Mucosa of gallbladder (tissue), 1 donor: ENCODE data around the gene LGMN. TPM values are rescaled to one million over a fixed set of nuclear protein-coding genes. Genes with fewer than 3 reads are reported as not detected.
"Not testable (repeated sequence)": the region's sequence is repeated elsewhere in the genome, so short reads cannot be mapped to it uniquely, and the experiment has no call there.

Experiments used
- DNase-seq: peaks from one replicate; pipeline ENCODE4 v3.0.0-alpha.2; 2020; ENCODE audit warnings: low spot score
- total RNA-seq: library from RNA; stranded (reverse); gene quantifications from one replicate; pipeline ENCODE4 v1.2.1, GENCODE V29; 2021
- donor health status: DM: no; HTN: no; CAD: no.

LGMN gene
- total RNA-seq, 1 donor from 2014 or later = 158 TPM

DNA sequence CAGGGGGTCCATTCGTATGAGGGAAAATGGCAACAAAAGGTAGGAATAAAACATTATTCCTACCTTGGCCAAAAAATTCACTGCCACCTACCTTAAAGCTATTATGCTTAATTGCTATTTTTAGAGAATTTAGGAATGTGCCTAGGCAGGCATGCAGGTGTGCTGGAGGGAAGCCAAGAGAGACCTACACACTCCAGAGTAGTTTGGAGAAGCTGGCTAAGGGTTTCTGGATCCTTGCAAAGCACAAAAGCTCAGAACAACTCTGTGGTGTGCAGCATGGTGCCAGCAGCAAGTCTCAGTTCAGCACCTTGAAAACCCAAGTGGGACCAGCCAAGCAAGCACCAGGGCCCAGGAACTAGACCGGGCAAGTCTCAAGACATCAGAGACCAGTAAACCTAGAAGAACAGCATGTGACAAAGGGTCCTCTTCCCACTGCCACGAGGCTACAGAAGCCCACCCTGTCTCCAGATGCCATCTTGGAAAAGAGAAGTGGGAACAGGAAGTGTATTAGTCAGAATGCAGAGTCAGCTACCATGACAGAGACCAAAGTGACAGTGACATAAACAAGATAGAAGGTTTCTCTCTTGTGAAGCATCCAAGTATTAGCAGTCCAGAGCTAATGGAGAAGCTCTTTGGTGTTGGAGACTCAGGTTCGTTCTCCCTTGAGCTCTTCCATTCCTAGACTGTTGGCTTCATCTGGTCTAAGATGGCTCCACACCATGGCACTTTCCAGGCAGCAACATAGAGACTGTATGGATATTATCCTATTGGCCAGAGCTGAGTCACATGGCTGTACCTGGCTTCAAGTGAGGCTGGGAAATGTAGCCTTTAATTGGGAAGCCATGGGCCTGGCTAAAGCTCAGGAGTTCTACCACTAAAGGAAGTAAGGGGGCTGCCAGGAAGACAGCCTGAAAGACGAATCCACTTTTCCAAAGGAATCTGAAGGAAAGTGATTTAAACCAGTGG, 15.5 kb upstream of the LGMN start:
- not testable (repeated sequence) for DNase-seq

- no peak for DNase-seq
Measured at GRCh38 chr14:92760524-92760805, 12.0 kb upstream of the LGMN start.

- DNase-seq = no peak
Measured at GRCh38 chr14:92759679-92760523, 11.5 kb upstream of the LGMN start.

DNA sequence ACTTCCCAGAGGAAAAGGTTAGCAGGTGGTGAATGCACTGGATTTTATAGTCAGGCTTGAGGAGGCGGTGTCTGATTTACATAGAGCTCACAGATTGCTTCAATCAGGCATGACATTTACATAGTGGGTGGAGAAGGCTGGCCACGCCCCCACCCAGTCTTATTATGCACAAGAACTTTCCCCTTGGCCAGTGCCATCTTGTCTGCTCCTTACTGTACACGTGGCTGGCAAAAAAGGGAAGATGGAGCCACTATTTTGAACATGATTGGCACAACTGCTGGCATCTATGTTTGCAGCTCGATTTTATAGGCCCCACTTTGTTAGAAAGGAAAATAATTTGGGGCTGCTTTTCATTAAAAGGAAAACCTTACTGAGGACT, 10.9 kb upstream of the LGMN start:
- no peak for DNase-seq

DNA sequence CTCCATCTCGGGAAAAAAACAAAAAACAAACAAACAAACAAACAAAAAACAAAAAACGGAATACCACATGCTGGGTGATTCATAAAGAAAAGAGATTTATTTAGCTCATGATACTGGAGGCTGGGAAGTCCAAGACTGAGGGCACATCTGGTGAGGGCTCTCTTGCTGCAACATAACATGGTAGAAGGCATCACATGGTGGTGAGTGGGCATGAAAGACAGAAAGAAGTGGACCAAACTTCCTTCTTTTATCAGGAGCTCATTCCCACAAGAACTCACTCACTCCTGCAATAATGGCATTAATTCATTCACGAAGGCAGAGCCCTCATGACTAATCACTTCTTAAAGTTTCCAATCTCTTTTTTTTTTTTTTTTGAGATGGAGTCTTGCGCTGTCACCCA, 8.0 kb upstream of the LGMN start:
- DNase-seq = no peak

- DNase-seq = no peak
Measured at GRCh38 chr14:92755495-92755894, 7.1 kb upstream of the LGMN start.

DNA sequence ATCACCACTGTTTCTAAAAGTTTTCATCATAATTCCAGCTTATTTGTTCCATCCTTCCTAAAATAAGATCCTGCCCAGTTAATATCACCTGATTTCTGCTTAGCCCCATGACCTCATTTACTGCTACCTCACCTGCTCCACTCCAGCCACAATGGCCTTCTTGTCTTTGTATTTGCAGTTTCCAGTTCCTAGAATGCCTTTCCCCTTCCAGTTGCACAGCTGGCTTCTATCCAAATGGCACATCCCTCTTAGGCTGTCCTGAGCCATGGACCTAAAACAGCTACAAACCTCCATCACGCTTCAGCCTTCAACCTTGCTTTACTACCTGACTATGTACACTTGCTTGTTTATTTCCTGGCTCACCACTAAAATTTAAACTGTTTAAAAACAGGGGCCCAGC, 6.5 kb upstream of the LGMN start:
- no peak for DNase-seq

DNA sequence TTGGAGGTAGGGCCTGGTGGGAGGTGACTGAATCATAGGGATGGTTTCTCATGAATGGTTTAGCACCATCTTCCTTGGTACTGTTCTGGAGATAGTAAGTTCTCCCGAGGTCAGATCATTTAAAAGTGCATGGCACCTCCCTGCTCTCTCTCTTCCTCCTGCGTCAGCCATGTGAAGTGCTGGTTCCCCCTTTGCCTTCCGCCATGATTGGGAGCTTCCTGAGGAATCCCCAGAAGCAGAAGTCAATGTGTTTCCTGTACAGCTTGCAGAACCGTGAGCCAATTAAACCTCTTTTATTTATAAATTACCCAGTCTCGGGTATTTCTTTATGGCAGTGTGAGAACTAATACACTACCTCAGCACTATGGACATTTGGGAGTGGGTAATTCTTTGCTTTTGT, 4.8 kb upstream of the LGMN start:
- DNase-seq = no peak

- DNase-seq = no peak
Measured at GRCh38 chr14:92751819-92752218, 3.4 kb upstream of the LGMN start.

DNA sequence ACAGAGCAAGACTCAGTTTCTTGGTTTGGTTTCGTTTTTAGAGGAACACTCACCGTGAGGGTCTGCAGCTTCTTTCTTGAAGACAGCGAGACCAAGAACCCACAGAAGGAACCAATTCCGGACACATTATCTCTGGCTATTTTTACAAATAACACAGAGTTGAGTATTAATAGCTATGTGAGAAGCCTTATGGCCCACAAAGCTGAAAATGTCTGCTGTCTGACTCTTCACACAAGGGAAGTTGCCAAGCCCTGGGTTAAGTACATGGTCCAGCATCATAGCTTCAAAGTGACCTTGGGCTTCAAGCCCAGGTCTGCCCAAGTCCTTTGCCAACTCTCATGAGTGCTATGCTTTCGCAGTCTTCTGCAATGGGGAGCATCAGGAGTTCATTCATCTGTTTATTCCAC, 2.6 kb upstream of the LGMN start:
- DNase-seq = peak; percentile 20

DNA sequence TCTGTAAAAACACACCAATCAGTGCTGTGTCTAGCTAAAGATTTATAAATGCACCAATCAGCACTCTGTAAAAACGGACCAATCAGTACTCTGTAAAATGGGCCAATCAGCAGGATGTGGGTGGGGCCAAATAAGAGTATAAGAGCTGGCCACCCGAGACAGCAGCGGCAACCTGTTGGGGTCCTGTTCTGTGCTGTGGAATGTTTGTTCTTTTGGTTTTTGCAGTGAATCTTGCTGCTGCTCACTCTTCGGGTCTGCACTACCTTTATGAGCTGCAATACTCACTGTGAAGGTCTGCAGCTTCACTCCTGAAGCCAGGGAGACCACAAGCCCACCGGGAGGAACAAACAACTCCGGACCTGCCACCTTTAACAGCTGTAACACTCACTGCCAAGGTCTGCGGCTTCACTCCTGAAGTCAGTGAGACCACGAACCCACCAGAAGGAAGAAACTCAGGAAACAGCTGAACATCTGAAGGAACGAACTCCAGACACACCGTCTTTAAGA, 1.8 kb upstream of the LGMN start:
- not testable (repeated sequence) for DNase-seq

DNA sequence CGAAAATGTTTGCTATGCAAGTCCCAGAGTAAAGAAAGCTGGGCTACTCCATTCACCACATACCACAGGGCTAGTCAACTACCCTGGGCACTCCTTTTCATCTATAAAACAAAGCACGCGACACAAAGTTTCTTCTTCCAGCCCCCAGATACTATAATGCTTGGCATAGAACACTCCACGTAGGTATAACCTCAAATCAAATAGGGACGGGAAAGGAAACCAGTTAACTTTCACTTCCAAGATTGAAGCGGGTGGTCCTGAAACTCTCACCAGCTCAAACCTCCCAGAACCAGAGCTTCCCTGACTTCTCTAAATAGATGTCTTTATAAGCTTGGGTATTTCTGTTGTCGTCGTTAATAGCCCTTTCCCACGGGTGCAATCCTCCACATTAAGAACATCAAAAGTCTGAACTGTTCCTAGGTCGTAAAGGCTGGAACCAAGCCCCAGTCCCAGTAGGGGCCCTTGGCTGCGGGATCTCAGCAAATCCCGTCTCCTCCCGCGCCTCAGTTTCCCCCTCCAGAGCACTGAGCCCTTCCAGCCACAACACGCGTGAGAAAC, 647 bp downstream of the LGMN start:
- DNase-seq = no peak

- DNase-seq = no peak
Measured at GRCh38 chr14:92744198-92744597, 4.2 kb downstream of the LGMN start.

- no peak for DNase-seq
Measured at GRCh38 chr14:92740440-92740839, 8.0 kb downstream of the LGMN start.

- DNase-seq = no peak
Measured at GRCh38 chr14:92737619-92738188, 10.7 kb downstream of the LGMN start.

DNA sequence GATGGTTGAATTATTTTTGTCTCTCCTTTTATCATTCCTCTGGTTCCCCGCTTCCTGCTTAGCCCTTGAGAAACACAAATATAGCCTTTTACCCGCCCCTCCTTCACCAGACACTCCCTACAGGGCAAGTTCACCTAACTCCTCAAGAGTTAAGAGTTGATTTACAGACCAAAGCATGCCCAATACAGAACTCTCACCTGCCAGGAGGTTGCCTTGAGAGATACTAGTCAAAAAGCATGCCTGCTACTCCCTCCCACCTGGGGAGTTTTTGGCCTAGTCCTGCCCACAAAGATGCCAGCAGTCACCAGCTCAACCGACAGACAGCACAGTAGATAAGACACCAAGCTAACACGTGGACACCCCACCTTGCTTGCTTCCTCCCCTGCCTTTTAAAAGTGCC, 11.2 kb downstream of the LGMN start:
- DNase-seq = no peak

DNA sequence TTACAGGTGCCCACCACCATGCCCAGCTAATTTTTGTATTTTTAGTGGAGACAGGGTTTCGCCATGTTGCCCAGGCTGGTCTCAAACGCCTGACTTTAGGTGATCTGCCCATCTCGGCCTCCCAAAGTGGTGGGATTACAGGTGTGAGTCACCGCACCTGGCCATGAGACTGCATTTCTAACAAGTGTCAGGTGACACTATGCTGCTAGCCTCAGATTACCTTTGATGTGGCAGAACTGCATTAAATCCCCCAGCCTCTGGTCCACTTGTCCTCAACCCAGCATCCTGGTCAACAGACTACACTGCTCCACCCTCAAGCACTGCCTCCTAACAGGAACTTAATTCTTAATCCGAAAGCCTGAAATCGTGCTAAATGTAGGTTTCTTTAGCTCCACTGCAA, 13.1 kb downstream of the LGMN start:
- no peak for DNase-seq

- DNase-seq = no peak
Measured at GRCh38 chr14:92734618-92735017, 13.8 kb downstream of the LGMN start.

- DNase-seq = no peak
Measured at GRCh38 chr14:92733007-92733406, 15.4 kb downstream of the LGMN start.

DNA sequence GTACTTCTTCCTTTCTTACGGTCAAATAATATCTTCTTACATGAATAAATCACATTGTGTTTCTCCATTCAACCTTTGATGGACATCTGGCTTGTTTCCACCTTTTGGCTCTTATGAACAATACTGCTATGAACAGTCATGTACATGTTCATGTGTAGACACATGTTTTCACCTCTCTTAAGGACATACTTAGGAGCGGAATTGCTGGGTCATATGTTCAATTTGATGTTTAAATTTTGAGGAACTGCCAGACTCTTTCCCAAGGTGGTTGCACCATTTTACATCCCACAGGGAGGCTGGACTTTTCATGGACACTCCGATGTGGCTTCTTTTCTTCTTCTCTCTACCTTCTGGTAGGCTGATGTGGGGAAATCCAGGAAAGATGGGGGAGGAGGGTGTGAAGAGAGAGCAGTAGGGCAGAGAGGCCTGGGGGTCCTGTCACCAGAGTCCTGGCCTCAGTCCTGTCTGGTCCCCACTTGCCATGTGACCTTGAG, 16.8 kb downstream of the LGMN start:
- no peak for DNase-seq

DNA sequence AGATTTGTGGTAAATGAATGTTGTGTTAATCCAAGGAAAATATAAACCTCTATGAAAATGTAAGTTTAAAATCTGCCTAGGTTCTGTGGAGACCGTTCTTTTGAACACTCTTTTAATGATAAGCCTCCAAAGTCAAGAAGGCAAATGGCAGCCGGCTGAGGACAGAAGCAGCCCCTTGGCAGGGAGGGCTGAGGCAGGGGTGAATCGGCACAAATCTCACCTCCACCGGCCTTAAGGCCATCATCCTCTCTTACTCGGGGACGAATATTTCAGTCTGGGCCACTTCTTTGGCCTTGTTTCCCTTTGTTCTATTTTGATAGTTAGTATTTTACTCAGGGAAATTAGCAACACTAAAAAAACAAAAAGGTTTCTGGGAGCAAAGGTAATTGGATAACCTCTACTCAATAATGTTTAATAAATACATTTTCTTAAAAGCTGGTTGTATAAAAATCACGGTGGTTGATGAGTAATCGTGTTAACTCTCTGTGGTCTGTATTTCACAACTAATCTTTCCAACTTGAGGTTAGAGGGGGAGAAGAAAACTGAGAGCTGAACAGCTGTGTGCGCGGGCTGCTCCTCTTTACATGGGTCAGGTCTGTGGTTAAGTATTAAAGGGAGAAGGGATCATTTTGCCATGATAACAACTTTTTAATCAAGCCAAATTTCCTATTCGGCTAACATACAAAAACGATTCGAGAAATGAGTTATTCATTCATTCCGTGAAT, 18.6 kb downstream of the LGMN start:
- no peak for DNase-seq
